ENCODE results near the gene HAND1. TPM values are rescaled to one million over a fixed set of nuclear protein-coding genes. Genes with fewer than 3 reads are reported as not detected.

Gene HAND1
- not detected for total RNA-seq

- Histone ChIP-seq H3K27ac (no peak within 1 kb of the TSS), H3K4me3 (peak within 1 kb of the TSS in 3 of 4 donors; percentile 24 to 57 (median 34)), H3K9me3 (no peaks in the 10 kb centered on the region), H3K27me3 (peaks cover 57 to 100% (median 93%) of the 10 kb centered on the region in 4 donors), H3K36me3 (no peaks in the 10 kb centered on the region), H3K4me1 (peaks cover 43 to 81% (median 47%) of the 10 kb centered on the region in 3 donors)
- TF ChIP-seq POLR2A (IDR thresholded peaks at IDR 0.05), result no peak
- TF ChIP-seq CTCF (IDR thresholded peaks at IDR 0.05), result no peak
- DNase-seq, result no peak
- intact Hi-C loops (cut with DNase I), result no loop called here
- no CpG with 5 or more reads among the region's 20 CpGs for WGBS, 2 donors
Measured at GRCh38 chr5:154478224-154478565, at the start of gene HAND1. Gene HAND1 (minus strand): TSS chr5:154478227. CDS start chr5:154478008, 219 bp downstream.

- TF ChIP-seq CTCF (IDR thresholded peaks at IDR 0.05), result no peak
- TF ChIP-seq POLR2A (IDR thresholded peaks at IDR 0.05), result no peak
- no peak for DNase-seq
- Histone ChIP-seq H3K27me3 (peaks cover 0 to 30% (median 0%) of the 10 kb centered on the region in 4 donors), H3K36me3 (no peaks in the 10 kb centered on the region), H3K4me1 (peaks cover 0 to 9% (median 0%) of the 10 kb centered on the region in 3 donors), H3K27ac (no peak overlapping the region), H3K9me3 (no peaks in the 10 kb centered on the region), H3K4me3 (no peak overlapping the region)
- WGBS, 2 donors, result 81 to 82% methylated on average over 5 to 8 of the region's 12 CpGs
- intact Hi-C loops (cut with DNase I), result no loop called here
Measured at GRCh38 chr5:154526231-154527226, 48.5 kb upstream of the HAND1 start.

GRCh38 chr5:154524859-154525258 is 46.8 kb upstream of the HAND1 start:
- H3K4me1 ChIP-seq, result peaks cover 0 to 18% (median 0%) of the 10 kb centered on the region in 3 donors
- WGBS, 2 donors, result 48 to 56% methylated on average over 2 of the region's 2 CpGs
- no peaks in the 10 kb centered on the region for H3K36me3 ChIP-seq
- intact Hi-C loops (cut with DNase I), result no loop called here
- no peak overlapping the region for H3K27ac ChIP-seq
- DNase-seq, result no peak
- H3K27me3 ChIP-seq, result peaks cover 0 to 41% (median 0%) of the 10 kb centered on the region in 4 donors
- no peaks in the 10 kb centered on the region for H3K9me3 ChIP-seq
- H3K4me3 ChIP-seq, result no peak overlapping the region
- TF ChIP-seq CTCF (IDR thresholded peaks at IDR 0.05) (no peak), POLR2A (IDR thresholded peaks at IDR 0.05) (no peak)

- TF ChIP-seq POLR2A (IDR thresholded peaks at IDR 0.05) (no peak), CTCF (IDR thresholded peaks at IDR 0.05) (no peak)
- intact Hi-C loops (cut with DNase I), result no loop called here
- H3K27ac ChIP-seq, result no peak overlapping the region
Measured at GRCh38 chr5:154524181-154524580, 46.2 kb upstream of the HAND1 start.

GRCh38 chr5:154523709-154524108 is 45.7 kb upstream of the HAND1 start:
- DNase-seq, result no peak
- H3K4me3 ChIP-seq, result no peak overlapping the region
- H3K36me3 ChIP-seq, result no peaks in the 10 kb centered on the region
- peaks cover 0 to 18% (median 0%) of the 10 kb centered on the region in 3 donors for H3K4me1 ChIP-seq
- H3K9me3 ChIP-seq, result no peaks in the 10 kb centered on the region
- H3K27ac ChIP-seq, result no peak overlapping the region
- 40% methylated on average over 3 of the region's 3 CpGs; no CpG with 5 or more reads in 1 of the 2 donors for WGBS, 2 donors
- peaks cover 0 to 49% (median 0%) of the 10 kb centered on the region in 4 donors for H3K27me3 ChIP-seq
- TF ChIP-seq CTCF (IDR thresholded peaks at IDR 0.05) (no peak), POLR2A (IDR thresholded peaks at IDR 0.05) (no peak)
- intact Hi-C loops (cut with DNase I), result no loop called here

More at GRCh38 chr5:154524181-154524580, 46.2 kb upstream of the HAND1 start:
- Histone ChIP-seq H3K4me3 (no peak overlapping the region), H3K9me3 (no peaks in the 10 kb centered on the region), H3K36me3 (no peaks in the 10 kb centered on the region), H3K4me1 (peaks cover 0 to 18% (median 0%) of the 10 kb centered on the region in 3 donors), H3K27me3 (peaks cover 0 to 46% (median 0%) of the 10 kb centered on the region in 4 donors)
- no peak for DNase-seq
- 58 to 83% methylated on average over 2 to 3 of the region's 4 CpGs for WGBS, 2 donors
